Keratinocyte (primary cell): ENCODE results near the gene INTS6L.
A peak's percentile ranks its signal among the peaks of the same experiment; 100 is the strongest.

Experiments
- CTCF ChIP-seq, 3 experiments: IDR thresholded peaks in 1 of 3; conservative IDR thresholded peaks in 1 of 3; optimal IDR thresholded peaks in 1 of 3; 2 replicates in 2 of 3; 3 replicates in 1 of 3; pipeline versions ENCODE3 to v1.5.1; 2011; ENCODE audit warnings: low read length in 3 of 3, mild to moderate bottlenecking in 3 of 3, moderate library complexity in 2 of 3, control low read depth in 1 of 3, inconsistent platforms in 1 of 3; ENCODE audit not compliant: insufficient read depth in 2 of 3; ENCODE audit errors: extremely low read depth in 1 of 3
- EZH2 ChIP-seq: IDR thresholded peaks from one replicate; pipeline ENCODE4 v1.6.1; 2012; ENCODE audit warnings: inconsistent platforms, mild to moderate bottlenecking, low read length, moderate library complexity

- TF ChIP-seq CTCF (optimal IDR thresholded peaks at IDR 0.05 in 1 of 3, IDR thresholded peaks at IDR 0.05 in 1 of 3, conservative IDR thresholded peaks at IDR 0.05 in 1 of 3; ENCODE audit: extremely low read depth in 1 of 3, insufficient read depth in 2 of 3, low read length in 3 of 3): peak; percentile 59 to 76 (median 66)
- no peak for TF ChIP-seq EZH2
Measured at GRCh38 chrX:135477576-135477975, 42.9 kb upstream of the INTS6L start.
